ENCODE measurements around the gene NFIB. TPM values are rescaled to one million over a fixed set of nuclear protein-coding genes. Genes with fewer than 3 reads are reported as not detected.

NFIB gene
- total and polyA plus RNA-seq, 2 of the 8 experiments (the other 6 are each of a cell fraction or from before 2014, with no cell fraction given) = 2.6 to 13.1 TPM

- Histone ChIP-seq H3K27me3 (replicated peaks in 1 of 4; ENCODE audit: control insufficient read depth in 3 of 4, extremely low read depth in 1 of 4, insufficient read depth in 3 of 4, low read length in 3 of 4) (no peaks in the 10 kb centered on the region), H3K4me1 (replicated peaks in 1 of 4; ENCODE audit: control insufficient read depth in 3 of 4, insufficient read depth in 4 of 4, low read length in 3 of 4) (peaks cover 6 to 29% (median 17%) of the 10 kb centered on the region in 4 experiments), H3K9me3 (ENCODE audit: insufficient read depth in 2 of 2, low read depth in 1 of 2, low read length in 1 of 2) (no peaks in the 10 kb centered on the region), H3K23ac (ENCODE audit: insufficient read length) (no peak overlapping the region), H3K79me2 (ENCODE audit: control insufficient read depth in 1 of 2, insufficient read depth in 2 of 2, low read length in 2 of 2) (0 out of 4 replicates have a peak, but pooled peaks cover 0 to 6% of the 10 kb centered on the region in 2 experiments), H3K14ac (ENCODE audit: insufficient read length) (no peak overlapping the region), H4K91ac (replicated peaks; ENCODE audit: insufficient read length, low read length) (no peak overlapping the region), H3K4me3 (ENCODE audit: extremely low read depth in 1 of 4, insufficient read depth in 2 of 4, low read depth in 3 of 4, low read length in 4 of 4) (no peak overlapping the region), H3K79me1 (ENCODE audit: low read depth, low read length) (no peaks in the 10 kb centered on the region; the same call in 1 of the 2 replicates), H2BK20ac (ENCODE audit: low read length) (no peak overlapping the region), H2BK15ac (ENCODE audit: low read length) (peak overlapping the region; percentile 22; the same call in 1 of the 2 replicates), H3K4ac (replicated peaks; ENCODE audit: insufficient read length, low read depth, low read length) (no peak overlapping the region), H4K8ac (ENCODE audit: extremely low read depth, insufficient read depth, low read length) (no peak overlapping the region), H4K20me1 (replicated peaks in 1 of 2; ENCODE audit: control insufficient read depth in 1 of 2, insufficient read depth in 2 of 2, low read length in 2 of 2) (no peaks in the 10 kb centered on the region), H2BK5ac (ENCODE audit: low read depth, low read length) (peak overlapping the region; percentile 6; the same call in 1 of the 2 replicates), H3K9ac (replicated peaks in 1 of 4; ENCODE audit: extremely low read depth in 1 of 4, low read depth in 3 of 4, low read length in 3 of 4) (no peak overlapping the region), H3K4me2 (ENCODE audit: insufficient read depth in 1 of 2, low read depth in 2 of 2, low read length in 2 of 2) (no peak overlapping the region), H2BK120ac (replicated peaks; ENCODE audit: low read depth, low read length) (no peak overlapping the region), H2BK12ac (ENCODE audit: low read depth, low read length) (no peak overlapping the region), H2AK5ac (ENCODE audit: low read depth, low read length) (no peak overlapping the region), H3K27ac (ENCODE audit: low read depth, low read length) (no peak overlapping the region), H2AFZ (ENCODE audit: low read length) (no peak overlapping the region), H3K56ac (replicated peaks; ENCODE audit: insufficient read length, low read depth, low read length) (no peak overlapping the region), H3K36me3 (ENCODE audit: control insufficient read depth in 2 of 4, insufficient read depth in 4 of 4, low read length in 3 of 4) (no peaks in the 10 kb centered on the region), H3K23me2 (ENCODE audit: low read depth, low read length) (peaks cover 3% of the 10 kb centered on the region; the same call in 1 of the 2 replicates), H4K5ac (ENCODE audit: insufficient read length, low read depth, low read length) (no peak overlapping the region), H3K18ac (ENCODE audit: extremely low read depth, low read length) (no peak overlapping the region)
- WGBS, 2 experiments (ENCODE audit: extremely low coverage in 1 of 2, insufficient coverage in 1 of 2, insufficient read length in 1 of 2, insufficient replicate concordance in 2 of 2, low coverage in 1 of 2, low lambda C conversion rate in 2 of 2, missing lambda C conversion rate in 1 of 2) = 94% methylated on average over 8 of the region's 8 CpGs; no CpG with 5 or more reads in 1 of the 2 experiments
- FAIRE-seq (no peak), DNase-seq (ENCODE audit: low read depth in 1 of 2, low spot score in 2 of 2) (no peak)
- POLR2A ChIA-PET (ENCODE audit: partially characterized antibody) = no interaction called here
- CTCF ChIA-PET (ENCODE audit: partially characterized antibody) = interaction anchor here (0.6 to 2.2 kb wide), 6 partner anchors 9 to 493 kb away, joined by 3 to 6 read pairs (median 3); no protein-coding TSS in a partner anchor
- TF ChIP-seq FOSL1 (IDR thresholded peaks at IDR 0.05; ENCODE audit: insufficient read depth, low read depth, low read length) (no peak), TAF7 (optimal IDR thresholded peaks at IDR 0.05; ENCODE audit: borderline replicate concordance, low read depth, low read length) (no peak)
Observed at GRCh38 chr9:14277244-14277643, 36.7 kb downstream of the NFIB start.
